AG08395 (cell line): Measurements from ENCODE around the gene CDKAL1.
A peak's percentile ranks its signal among the peaks of the same experiment; 100 is the strongest.
"Not testable (repeated sequence)": the region's sequence is repeated elsewhere in the genome, so short reads cannot be mapped to it uniquely, and the experiment has no call there.

Experiments used
- DNase-seq: peaks from one replicate; pipeline ENCODE4 v3.0.0; 2012; ENCODE audit warnings: mixed read lengths, low spot score

The CDKAL1 gene

GRCh38 chr6:20639161-20639560 lies 104.9 kb downstream of the CDKAL1 start:
- no peak for DNase-seq

- DNase-seq = no peak
Measured at GRCh38 chr6:20640181-20640580, 105.9 kb downstream of the CDKAL1 start.

DNA sequence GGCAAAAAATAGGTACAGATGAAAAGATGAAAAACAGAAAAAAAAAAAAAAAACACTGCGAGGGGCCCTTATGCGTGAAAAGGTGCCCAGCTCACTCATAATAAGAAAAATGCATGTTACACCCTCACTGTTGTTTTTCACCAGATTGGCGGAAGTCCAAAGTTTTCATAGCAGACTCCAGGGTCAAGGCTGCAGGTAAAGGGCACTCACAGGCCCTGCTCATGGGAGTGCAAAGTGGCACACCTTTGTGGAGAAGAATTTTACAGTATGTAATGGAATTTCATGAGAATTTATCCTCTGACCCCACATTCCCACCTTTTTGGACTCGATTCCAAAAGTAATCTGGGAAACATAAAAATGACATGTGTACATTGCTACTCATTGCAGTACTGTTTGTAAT lies 108.2 kb downstream of the CDKAL1 start:
- no peak for DNase-seq

GRCh38 chr6:20644667-20645370 lies 110.6 kb downstream of the CDKAL1 start:
- DNase-seq = peak; percentile 2

GRCh38 chr6:20645572-20645971 lies 111.3 kb downstream of the CDKAL1 start:
- DNase-seq = not testable (repeated sequence)

GRCh38 chr6:20647585-20647984 lies 113.3 kb downstream of the CDKAL1 start:
- DNase-seq = no peak

- DNase-seq = not testable (repeated sequence)
Measured at GRCh38 chr6:20649696-20650470, 115.6 kb downstream of the CDKAL1 start.

DNA sequence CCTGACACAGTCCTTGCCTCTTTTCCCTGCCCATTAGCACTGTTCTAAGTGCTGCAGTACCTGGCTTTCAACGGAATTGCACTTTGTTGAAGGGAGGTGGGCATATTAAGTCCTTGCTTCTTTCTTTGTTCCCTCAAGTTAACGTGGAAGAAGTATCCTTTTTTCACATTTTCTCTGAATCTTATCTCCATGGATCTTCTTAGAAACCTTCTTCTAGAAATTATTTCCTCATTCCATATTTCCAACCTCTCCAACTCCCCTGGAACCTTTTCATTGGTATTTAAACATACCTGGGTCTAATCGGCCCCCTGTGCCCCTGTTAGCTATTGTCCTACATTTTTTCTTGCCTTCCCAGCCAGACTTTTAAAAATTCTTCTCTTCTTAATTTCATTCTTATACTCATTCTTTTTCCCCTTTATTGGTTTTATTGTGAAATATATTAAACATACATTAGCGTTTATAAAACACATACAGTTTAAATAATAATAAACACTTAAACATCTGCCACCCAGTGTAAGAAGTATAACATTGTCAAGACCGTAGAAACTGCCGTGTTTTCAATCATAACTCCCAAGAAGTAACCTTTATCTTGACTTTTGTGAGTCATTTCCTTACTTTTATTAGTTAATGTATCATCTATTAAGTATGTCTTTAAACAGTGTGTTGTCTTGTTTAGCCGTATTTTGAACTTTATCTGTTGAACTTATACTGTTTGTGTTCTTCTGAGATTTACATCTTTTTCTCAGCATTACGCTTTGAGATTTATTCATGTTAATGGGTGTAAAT lies 118.2 kb downstream of the CDKAL1 start:
- no peak for DNase-seq

DNA sequence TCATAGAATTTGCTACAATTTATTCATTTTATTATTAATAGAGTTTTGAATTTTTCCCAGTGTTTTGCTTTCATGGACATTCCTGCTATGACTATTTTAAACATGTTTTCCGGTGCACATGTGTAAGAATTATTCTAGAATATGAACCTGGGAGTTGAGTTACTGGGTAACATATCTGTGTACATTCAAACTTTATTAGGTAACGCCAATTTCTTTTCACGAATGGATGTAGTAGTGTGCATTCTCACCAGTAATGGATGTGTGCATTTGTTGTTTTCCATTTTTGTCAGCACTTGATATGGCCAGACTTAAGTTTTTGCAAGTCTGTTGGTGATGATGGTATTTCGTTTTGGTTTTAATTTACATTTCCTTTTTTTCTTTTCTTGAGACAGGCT lies 118.8 kb downstream of the CDKAL1 start:
- DNase-seq = no peak

DNA sequence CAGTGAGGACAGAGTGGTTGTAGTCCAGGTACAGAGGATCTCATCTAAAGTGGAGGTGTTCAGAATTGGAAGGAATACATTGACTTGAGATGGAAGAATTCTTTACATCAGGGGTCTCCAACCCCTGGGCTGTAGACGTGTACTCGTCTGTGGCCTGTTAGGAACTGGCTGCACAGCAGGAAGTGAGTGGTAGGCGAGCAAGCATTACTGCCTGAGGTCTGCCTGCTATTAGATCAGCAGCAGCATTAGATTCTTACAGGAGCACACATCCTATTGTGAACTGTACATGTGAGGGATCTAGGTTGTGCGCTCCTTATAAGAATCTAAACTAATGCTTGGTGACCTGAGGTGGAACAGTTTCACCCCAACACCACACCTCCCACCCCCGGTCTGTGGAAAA lies 121.1 kb downstream of the CDKAL1 start:
- DNase-seq = no peak

DNA sequence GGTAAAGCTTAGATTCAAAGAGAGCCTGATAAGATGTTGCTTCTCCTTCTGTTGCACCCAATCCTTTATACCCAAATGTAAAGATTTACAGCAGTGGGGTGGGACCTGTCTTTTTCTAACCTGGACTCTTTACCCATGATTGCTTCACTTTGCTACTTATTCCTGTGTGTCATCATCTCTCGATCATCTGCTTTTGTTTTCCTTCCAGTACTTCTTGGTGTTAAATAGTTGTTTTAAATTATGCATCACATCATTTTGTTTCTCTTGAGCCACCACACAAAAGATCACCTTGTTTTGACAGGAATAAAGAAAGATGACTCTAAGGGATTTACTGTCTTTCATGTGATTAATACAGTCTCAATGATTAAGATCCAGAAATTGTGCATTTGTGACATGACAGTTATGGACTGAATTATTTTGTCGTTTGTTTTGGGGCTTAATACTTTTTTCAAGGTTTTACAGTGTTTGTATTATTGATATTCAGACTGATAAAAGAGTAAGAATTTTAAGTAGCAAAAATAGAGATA lies 123.1 kb downstream of the CDKAL1 start:
- no peak for DNase-seq

DNA sequence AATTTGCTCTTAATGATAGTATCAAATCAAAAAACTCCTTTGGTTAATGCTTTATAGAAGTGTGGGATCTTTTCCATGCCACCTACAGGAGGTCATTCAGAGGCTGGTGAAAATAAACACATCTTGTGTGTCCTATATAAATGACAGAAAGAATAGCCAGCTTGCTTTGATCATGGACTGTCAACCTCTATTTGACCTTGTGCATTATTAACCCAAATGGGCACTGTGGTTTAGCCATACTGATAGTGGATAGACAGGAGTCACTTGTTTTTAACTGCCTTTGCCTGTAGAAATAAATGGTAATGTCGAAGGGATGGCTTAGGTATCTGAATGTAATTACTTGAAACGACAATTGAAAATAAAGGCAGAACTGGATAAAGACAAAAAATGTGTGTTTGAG lies 123.8 kb downstream of the CDKAL1 start:
- DNase-seq = no peak

DNA sequence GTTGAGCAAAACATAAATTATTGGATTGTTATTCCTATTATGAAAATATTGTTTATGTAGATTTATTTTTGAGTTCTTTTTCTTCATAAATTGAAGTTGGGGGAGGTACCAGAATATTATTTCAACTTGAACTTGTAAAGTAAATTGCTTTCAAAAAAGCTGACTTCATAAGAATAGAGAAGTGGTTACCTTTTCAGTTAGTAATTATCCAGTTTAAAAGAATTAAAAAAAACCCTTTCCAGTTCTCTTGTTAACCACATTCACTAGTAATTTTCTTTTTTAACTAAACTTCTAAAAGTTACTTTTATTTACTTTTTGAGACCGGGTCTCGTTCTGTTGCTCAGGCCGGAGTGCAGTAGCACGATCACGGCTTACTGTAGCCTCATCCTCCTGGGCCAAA lies 124.3 kb downstream of the CDKAL1 start:
- no peak for DNase-seq

GRCh38 chr6:20660534-20660933 lies 126.3 kb downstream of the CDKAL1 start:
- no peak for DNase-seq

DNA sequence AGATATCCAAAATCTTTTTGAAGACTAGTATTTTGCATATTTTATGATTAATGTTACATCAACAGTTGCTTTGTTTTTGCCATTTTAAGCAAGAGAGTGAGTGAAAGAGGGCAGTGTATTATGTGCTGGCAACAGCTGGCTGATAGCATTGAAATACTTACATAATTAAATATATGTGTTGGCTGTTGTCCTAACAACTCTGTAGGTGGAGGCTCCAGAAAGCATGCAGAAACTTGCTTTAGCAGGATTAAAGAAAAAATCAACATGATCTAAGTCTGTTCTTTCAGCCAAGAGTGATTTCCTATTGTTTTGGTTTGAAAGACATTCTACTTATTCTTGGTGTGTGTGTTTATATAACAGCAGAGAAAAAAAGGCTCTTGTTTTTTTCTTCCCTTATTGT lies 127.5 kb downstream of the CDKAL1 start:
- no peak for DNase-seq

- no peak for DNase-seq
Measured at GRCh38 chr6:20664250-20664649, 130.0 kb downstream of the CDKAL1 start.

GRCh38 chr6:20665290-20665689 lies 131.0 kb downstream of the CDKAL1 start:
- DNase-seq = no peak

GRCh38 chr6:20669571-20670314 lies 135.5 kb downstream of the CDKAL1 start:
- DNase-seq = no peak

DNA sequence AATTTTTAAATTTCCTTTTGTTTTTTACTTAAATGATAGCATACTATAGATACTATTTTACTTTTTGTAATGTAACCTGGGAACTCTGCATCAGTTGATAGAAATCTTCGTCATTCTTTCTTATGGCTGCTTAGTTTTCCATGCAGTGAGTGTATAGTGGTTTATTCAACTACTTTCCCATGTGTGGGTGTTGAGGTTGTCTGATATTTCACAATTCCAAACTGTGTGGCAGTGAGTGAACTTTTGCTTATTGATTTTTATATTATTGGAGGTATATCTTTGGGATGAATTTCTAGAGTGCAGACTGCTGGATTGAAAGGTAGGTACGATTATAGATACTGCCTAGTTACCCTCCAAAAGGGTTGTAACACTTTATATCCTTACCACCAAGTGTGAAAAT lies 136.5 kb downstream of the CDKAL1 start:
- no peak for DNase-seq

GRCh38 chr6:20672038-20672437 lies 137.8 kb downstream of the CDKAL1 start:
- no peak for DNase-seq

DNA sequence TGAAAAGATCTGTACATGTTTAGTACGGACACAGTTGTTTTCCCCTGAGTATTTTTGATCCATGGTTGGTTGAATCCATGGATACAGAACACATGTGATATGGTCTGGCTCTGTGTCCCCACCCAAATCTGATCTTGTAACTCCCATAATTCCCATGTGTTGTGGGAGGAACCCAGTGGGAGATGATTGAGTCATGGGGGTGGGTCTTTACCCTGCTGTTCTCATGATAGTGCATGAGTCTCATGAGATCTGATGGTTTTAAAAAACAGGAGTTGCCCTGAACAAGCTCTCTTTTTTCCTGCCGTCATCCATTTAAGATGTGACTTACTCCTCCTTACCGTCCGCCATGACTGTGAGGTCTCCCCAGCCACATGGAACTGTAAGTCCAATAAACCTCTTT lies 139.2 kb downstream of the CDKAL1 start:
- no peak for DNase-seq

GRCh38 chr6:20674664-20675063 lies 140.4 kb downstream of the CDKAL1 start:
- no peak for DNase-seq
